Adipocyte (in vitro differentiated cells): ENCODE results near the gene CWF19L1.
"Not testable (repeated sequence)": the region's sequence is repeated elsewhere in the genome, so short reads cannot be mapped to it uniquely, and the experiment has no call there.

Experiments used
- DNase-seq: peaks from one replicate; pipeline ENCODE4 v3.0.0-alpha.2; 2015; ENCODE audit warnings: low read depth
- H3K27me3 ChIP-seq: replicated peaks from 2 replicates; pipeline ENCODE4 v1.7.0; 2013; ENCODE audit warnings: mild to moderate bottlenecking, low read length, moderate library complexity; ENCODE audit not compliant: control insufficient read depth, insufficient read depth
- H3K36me3 ChIP-seq: 2 replicates; pipeline ENCODE4 v1.7.0; 2013; ENCODE audit warnings: low read length, mild to moderate bottlenecking, moderate library complexity; ENCODE audit not compliant: control insufficient read depth, insufficient read depth, severe bottlenecking
- H3K4me1 ChIP-seq: 2 replicates; pipeline ENCODE4 v1.7.0; 2013; ENCODE audit warnings: mild to moderate bottlenecking, low read length, moderate library complexity; ENCODE audit not compliant: control insufficient read depth, insufficient read depth
- H3K4me3 ChIP-seq: 2 replicates; pipeline ENCODE4 v1.7.0; 2013; ENCODE audit warnings: mild to moderate bottlenecking, low read length, moderate library complexity
- H3K9ac ChIP-seq: 2 replicates; pipeline ENCODE4 v1.7.0; 2013; ENCODE audit warnings: mild to moderate bottlenecking, low read length, moderate library complexity
- H3K9me3 ChIP-seq: 2 replicates; pipeline ENCODE4 v1.7.0; 2013; ENCODE audit warnings: mild to moderate bottlenecking, low read length, moderate library complexity; ENCODE audit not compliant: control insufficient read depth

The CWF19L1 gene

DNA sequence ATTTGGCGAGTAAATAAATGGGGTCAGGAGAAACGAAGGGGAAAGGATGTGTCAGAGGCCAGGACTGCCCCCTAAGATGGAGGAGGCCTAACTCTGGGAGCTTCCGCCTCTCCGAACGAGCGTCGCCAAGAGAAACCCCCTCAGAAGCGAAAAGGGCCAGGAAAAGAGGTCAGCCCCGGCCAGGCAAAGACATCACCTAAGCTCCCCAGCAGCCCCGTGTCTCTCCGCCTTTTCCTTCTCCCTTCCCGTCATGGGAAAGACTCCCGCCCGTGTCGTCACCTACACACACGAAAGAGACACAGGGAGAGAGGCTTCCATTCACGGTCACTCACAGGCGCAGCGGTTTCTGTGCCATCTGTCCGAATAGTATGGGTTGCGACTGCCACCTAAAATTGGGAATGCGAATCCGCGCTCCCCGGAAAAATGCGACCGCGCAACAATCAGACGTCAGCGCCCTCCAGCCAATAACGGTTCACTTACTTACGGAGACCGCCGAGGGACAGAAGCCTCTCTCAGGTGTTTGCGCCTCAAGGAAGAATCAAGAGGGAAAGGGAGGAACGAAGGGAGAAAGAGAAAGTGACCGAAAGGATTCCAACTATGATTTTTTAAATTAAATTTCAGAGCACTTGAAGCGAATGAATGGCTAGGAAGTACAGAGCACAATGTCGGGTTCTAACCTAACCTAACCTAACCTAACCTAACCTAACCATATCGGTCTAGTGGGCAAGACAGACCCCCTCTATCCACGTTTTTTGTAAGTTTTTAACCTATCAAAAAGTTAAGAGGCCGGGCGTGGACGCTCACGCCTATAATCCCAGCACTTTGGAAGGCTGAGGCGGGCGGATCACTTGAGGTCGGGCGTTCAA is at the start of gene CWF19L1:
CWF19L1 (minus strand) TSS at position 400 of the 866 bp plus-strand sequence; CDS start at position 355, 45 bp downstream.
- H3K36me3 ChIP-seq, result peaks cover 3% of the 10 kb centered on the region
- DNase-seq, result peak; percentile 93
- peaks cover 7% of the 10 kb centered on the region for H3K4me1 ChIP-seq
- no peaks in the 10 kb centered on the region for H3K27me3 ChIP-seq
- peak within 1 kb of the TSS; percentile 97 for H3K9ac ChIP-seq
- H3K9me3 ChIP-seq, result no peaks in the 10 kb centered on the region
- peak within 1 kb of the TSS; percentile 100 for H3K4me3 ChIP-seq

DNA sequence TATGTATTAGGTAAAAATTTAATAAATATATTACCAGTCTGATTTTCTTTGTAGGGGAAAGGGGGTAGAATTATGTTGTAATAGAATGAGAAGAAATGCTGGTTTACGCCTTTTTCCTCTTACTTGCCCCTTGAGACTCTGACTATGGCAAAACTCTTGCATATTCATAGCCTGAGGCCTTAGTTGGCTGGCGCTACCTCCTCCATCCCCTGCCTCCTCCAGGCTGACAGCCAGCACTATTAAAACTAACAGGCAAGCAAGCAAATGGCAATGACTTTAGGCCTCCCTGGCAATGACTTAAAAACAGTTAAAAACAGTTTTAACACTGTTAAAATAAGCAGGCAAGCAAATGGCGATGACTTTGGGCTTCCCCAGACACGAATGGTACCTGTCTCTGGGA is 48.2 kb upstream of the CWF19L1 start:
- no peaks in the 10 kb centered on the region for H3K9me3 ChIP-seq
- H3K27me3 ChIP-seq, result peaks cover 6% of the 10 kb centered on the region
- peak overlapping the region; percentile 69 for H3K9ac ChIP-seq
- peaks cover 39% of the 10 kb centered on the region for H3K4me1 ChIP-seq
- no peak overlapping the region for H3K4me3 ChIP-seq
- no peaks in the 10 kb centered on the region for H3K36me3 ChIP-seq
- no peak for DNase-seq

DNA sequence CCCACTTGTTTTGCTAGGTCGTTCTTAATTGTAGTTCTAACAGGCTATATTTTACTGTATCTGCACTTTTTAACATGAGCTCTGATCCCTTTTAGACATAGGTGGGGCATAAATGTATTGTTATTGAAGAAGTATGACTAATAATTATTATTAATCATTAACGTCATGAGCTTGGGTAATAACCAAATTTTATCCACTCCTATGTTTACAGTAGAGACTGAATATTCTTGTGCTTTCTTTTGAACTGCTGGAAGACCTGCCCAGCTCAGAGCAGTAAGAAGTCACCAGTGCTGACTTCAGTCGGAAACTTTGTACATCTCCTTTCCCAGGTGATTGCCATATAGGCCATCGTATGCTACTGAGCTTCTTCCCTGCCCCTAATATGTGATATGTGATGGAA is 43.9 kb upstream of the CWF19L1 start:
- H3K9me3 ChIP-seq, result no peaks in the 10 kb centered on the region
- no peaks in the 10 kb centered on the region for H3K36me3 ChIP-seq
- peaks cover 5% of the 10 kb centered on the region for H3K27me3 ChIP-seq
- peaks cover 47% of the 10 kb centered on the region for H3K4me1 ChIP-seq
- no peak for DNase-seq
- no peak overlapping the region for H3K4me3 ChIP-seq
- H3K9ac ChIP-seq, result no peak overlapping the region

DNA sequence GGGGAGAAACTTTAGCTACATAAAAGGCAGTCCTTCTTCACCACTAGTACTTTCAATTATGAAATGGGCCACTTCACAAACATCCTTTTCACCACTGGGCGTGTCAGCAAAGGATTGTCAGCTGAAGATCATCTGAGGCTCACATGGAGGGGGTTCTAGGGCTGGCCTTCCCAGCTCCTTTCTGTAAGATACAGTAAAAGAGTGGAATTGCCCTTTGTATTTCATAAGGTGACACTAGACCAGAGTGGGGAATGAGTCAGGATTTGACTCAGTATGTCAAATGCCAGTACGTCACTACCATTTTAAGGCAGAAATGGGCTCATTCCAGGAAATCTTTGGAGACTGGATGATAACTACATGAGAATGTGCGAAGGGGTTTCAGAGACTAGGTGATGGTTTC is 40.2 kb upstream of the CWF19L1 start:
- H3K9ac ChIP-seq, result peak overlapping the region; percentile 44
- no peak overlapping the region for H3K4me3 ChIP-seq
- no peaks in the 10 kb centered on the region for H3K9me3 ChIP-seq
- no peaks in the 10 kb centered on the region for H3K36me3 ChIP-seq
- peaks cover 29% of the 10 kb centered on the region for H3K4me1 ChIP-seq
- DNase-seq, result peak; percentile 12
- peaks cover 3% of the 10 kb centered on the region for H3K27me3 ChIP-seq

DNA sequence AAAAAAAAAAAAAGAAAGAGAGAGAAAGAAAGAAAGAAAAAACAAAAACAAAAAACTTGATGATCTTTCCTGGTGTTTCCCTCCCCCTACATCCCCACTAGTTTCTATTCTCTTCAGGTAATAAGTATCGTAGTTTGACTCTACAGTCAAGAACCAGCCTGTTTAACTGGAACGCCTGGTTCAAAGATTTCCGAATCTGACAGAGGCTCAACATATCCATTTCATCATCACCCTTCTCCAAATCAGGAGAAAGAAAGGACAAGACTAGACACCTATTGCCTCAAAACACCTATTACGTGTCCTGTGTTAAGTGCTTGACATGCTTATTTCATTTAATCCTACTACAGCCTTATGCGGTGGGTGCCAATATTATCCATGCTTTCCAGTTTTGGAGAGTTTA is 39.4 kb upstream of the CWF19L1 start:
- Histone ChIP-seq H3K4me3 (no peak overlapping the region), H3K9ac (peak overlapping the region; percentile 44), H3K9me3 (no peaks in the 10 kb centered on the region), H3K4me1 (peaks cover 21% of the 10 kb centered on the region), H3K27me3 (peaks cover 3% of the 10 kb centered on the region), H3K36me3 (no peaks in the 10 kb centered on the region)
- DNase-seq, result no peak

DNA sequence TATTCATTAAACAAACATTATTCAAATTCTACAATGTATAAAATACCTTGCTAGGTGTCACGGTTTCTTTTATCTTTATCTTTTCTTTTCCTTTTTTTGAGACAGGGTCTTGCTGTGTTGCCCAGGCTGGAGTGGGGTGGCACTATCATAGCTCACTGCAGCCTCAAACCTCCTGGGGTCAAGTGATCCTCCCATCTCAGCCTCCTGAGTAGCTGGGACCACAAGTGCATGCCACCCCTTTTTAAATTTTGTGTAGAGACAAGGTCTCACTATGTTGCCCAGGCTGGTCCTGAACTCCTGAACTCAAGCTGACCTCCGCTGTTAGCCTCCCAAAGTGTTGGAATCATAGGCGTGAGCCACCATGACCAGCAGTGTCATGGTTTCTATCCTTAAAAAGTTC is 37.0 kb upstream of the CWF19L1 start:
- H3K27me3 ChIP-seq, result peaks cover 8% of the 10 kb centered on the region
- no peak overlapping the region for H3K4me3 ChIP-seq
- H3K9ac ChIP-seq, result peak overlapping the region; percentile 47
- H3K36me3 ChIP-seq, result no peaks in the 10 kb centered on the region
- no peak for DNase-seq
- peaks cover 17% of the 10 kb centered on the region for H3K4me1 ChIP-seq
- no peaks in the 10 kb centered on the region for H3K9me3 ChIP-seq

DNA sequence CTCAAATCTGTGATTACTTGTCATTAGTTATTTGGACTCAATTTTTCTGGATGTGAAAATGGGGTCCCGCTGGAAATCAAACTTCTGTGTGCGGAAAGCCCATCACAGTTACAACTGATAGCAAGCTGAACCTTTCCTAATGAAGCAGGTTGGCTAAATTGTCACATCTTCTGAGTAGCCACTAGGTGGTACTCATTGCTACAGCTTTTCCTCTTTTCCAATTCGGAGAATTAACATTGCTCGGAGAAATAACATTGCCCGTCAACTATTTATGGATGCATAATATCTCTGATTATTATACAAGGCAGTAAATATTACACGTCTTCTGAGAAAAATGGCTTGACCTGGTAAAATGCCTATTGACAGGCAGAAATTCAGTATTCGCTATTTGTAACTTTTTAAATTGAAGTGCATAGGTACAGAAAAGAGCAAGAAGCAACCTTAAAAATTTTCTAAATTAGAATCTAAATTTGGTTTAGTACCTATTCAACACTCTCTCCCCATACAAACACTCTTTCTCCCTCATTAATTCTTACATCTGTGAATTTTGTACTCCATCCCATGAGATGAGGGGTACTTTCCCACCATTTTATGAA is 36.4 kb upstream of the CWF19L1 start:
- Histone ChIP-seq H3K9me3 (no peaks in the 10 kb centered on the region), H3K36me3 (no peaks in the 10 kb centered on the region), H3K4me1 (peaks cover 17% of the 10 kb centered on the region), H3K27me3 (peaks cover 8% of the 10 kb centered on the region), H3K9ac (peak overlapping the region; percentile 47), H3K4me3 (no peak overlapping the region)
- peak; percentile 70 for DNase-seq

DNA sequence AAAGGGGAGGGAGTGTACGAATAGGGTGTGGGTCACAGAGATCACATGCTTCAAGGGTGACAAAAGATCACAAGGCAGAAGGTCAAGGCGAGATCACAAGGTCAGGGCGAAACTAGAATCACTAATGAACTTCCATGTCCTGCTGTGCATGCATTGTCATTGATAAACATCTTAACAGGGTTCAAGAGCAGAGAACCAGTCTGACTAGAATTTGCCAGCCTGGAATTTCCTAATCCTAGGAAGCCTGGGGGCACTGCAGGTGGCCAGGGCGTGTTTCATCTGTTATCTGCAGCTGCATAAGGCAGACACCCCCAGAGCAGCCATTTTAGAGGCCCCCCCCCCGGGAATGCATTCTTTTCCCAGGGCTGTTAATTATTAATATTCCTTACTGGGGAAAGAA is 33.7 kb upstream of the CWF19L1 start:
- H3K4me3 ChIP-seq, H3K9me3 ChIP-seq, H3K36me3 ChIP-seq, DNase-seq, H3K9ac ChIP-seq, H3K4me1 ChIP-seq: not testable (repeated sequence)
- H3K27me3 ChIP-seq, result peaks cover 32% of the 10 kb centered on the region

DNA sequence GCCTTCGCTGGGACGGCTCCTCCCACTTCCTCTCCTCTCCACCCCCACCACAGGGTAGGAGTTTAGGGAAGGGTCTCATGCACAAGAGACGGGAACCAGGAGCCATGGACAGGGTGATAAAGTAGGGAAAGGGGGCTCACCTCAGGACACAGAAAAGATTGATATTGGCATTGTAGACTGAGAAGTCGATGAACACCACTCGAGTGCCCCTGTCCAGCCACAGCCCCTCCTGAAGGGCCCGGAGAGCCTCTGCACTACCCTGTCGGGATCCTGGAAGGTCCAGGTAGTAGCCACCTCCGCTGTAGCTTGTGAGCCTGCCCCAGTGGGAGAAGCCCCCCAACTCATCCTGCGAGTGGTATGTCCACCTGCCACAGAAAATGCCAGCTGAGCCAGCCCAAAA is 29.8 kb upstream of the CWF19L1 start:
- no peaks in the 10 kb centered on the region for H3K9me3 ChIP-seq
- no peak overlapping the region for H3K4me3 ChIP-seq
- no peak for DNase-seq
- H3K27me3 ChIP-seq, result peaks cover 36% of the 10 kb centered on the region
- no peaks in the 10 kb centered on the region for H3K36me3 ChIP-seq
- no peak overlapping the region for H3K9ac ChIP-seq
- peaks cover 8% of the 10 kb centered on the region for H3K4me1 ChIP-seq

DNA sequence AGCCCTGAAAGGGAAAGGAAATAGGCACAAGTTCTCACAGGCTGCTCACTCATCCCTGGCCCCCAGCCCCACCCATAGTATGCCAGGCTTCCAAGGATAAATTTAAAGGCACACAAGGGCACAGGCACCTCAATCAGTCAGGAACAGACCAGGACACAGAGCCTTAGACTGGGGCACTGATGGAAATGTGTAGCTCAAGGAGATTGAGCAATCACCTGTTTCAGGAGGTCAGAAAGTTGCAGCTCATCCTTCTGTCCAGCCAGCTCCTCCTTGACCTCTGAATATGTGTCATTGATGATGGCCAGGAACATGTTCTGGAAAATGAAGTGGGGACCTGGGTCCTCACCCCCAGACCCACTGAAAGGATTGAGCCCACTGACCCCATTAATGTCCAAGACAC is 25.6 kb upstream of the CWF19L1 start:
- no peak overlapping the region for H3K9ac ChIP-seq
- no peaks in the 10 kb centered on the region for H3K36me3 ChIP-seq
- H3K9me3 ChIP-seq, result no peaks in the 10 kb centered on the region
- no peak for DNase-seq
- H3K27me3 ChIP-seq, result peaks cover 27% of the 10 kb centered on the region
- no peak overlapping the region for H3K4me3 ChIP-seq
- peaks cover 19% of the 10 kb centered on the region for H3K4me1 ChIP-seq

DNA sequence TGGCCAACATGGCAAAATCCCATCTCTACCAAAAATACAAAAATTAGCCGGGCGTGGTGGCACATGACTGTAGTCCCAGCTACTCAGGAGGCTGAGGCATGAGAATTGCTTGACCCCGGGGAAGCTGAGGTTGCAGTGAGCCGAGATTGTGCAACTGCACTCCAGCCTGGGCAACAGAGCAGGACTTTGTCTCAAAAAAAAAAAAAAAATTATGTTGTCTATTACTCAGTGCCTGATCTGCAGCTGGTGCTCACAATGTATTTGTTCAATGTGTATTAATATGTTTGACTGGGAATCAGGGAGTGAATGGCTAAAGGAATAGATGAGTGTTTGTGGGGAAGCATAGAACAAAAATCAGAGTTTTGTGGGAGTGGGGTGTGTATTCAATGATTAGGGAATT is 24.9 kb upstream of the CWF19L1 start:
- not testable (repeated sequence) for H3K9me3 ChIP-seq

More for the DNA sequence above, 24.9 kb upstream of the CWF19L1 start:
- DNase-seq, H3K9ac ChIP-seq, H3K4me3 ChIP-seq, H3K36me3 ChIP-seq: not testable (repeated sequence)
- peaks cover 19% of the 10 kb centered on the region for H3K27me3 ChIP-seq
- H3K4me1 ChIP-seq, result peaks cover 19% of the 10 kb centered on the region
